ENCODE data around the gene AGBL3.

AGBL3 gene

DNA sequence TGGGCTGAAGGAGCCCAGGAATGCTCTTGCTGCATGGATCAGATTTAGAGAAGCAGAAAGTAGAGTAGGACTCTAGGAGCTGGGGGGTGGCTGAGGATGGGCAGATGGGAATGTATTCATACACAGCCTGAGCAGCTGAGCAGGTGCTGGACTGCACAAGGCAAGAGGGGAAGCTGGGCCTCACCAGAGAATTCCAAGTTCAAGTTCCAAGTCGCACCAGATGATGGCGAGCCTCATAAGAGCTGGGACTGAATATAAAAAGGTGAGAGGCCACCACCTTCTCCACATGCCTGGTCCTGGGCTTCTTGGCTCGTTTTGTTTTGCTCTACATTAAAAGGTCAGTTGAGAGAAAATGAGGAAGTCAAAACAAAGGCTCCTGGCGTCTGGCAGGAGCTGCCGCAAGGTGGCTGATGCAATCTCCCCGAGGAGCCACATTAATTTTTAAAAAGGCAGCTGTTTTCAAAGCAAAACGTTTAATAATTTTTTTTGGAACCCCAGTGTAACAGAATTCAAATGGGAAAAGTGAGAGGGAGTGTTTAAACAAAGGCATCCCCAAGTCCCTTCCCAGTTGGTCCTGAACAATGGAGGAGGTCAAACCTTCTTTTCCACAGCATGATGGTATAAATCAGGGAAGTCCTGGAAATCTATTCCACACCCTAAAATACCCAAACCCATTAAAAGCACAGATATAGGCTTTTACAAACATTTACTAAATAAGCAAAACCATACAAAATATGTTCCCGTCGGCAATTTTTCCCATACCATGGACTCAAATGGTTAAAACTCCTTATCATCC is 174.7 kb downstream of the AGBL3 start:
- ATAC-seq (ENCODE audit: insufficient read depth, low read depth) (no peak), DNase-seq (no peak)
- no peaks in the 10 kb centered on the region for H3K27me3 ChIP-seq (ENCODE audit: insufficient read depth, low read length, poor library complexity)
- no peak overlapping the region for H2AFZ ChIP-seq (ENCODE audit: low read depth, low read length)
- H3K36me3 ChIP-seq (ENCODE audit: insufficient read depth, low read length) = peaks cover 33% of the 10 kb centered on the region
- H3K4me1 ChIP-seq (ENCODE audit: insufficient read depth, low read length) = peaks cover 17% of the 10 kb centered on the region
- H3K9ac ChIP-seq (ENCODE audit: low read depth, low read length) = no peak overlapping the region
- H3K4me2 ChIP-seq (ENCODE audit: insufficient read depth, low read length) = no peak overlapping the region
- H3K4me3 ChIP-seq (ENCODE audit: low read depth in 1 of 2, low read length in 2 of 2) = no peak overlapping the region
- H4K20me1 ChIP-seq (ENCODE audit: insufficient read depth, low read length) = no peaks in the 10 kb centered on the region; the same call in 1 of the 2 replicates
- H3K9me3 ChIP-seq (ENCODE audit: insufficient read depth, low read length, severe bottlenecking) = peaks cover 16% of the 10 kb centered on the region
- no peaks in the 10 kb centered on the region for H3K79me2 ChIP-seq (ENCODE audit: insufficient read depth, low read length)
- no peak for TF ChIP-seq EZH2 (IDR thresholded peaks at IDR 0.05; ENCODE audit: borderline replicate concordance, low read depth, low read length, severe bottlenecking)
- TF ChIP-seq, protein P1, sequence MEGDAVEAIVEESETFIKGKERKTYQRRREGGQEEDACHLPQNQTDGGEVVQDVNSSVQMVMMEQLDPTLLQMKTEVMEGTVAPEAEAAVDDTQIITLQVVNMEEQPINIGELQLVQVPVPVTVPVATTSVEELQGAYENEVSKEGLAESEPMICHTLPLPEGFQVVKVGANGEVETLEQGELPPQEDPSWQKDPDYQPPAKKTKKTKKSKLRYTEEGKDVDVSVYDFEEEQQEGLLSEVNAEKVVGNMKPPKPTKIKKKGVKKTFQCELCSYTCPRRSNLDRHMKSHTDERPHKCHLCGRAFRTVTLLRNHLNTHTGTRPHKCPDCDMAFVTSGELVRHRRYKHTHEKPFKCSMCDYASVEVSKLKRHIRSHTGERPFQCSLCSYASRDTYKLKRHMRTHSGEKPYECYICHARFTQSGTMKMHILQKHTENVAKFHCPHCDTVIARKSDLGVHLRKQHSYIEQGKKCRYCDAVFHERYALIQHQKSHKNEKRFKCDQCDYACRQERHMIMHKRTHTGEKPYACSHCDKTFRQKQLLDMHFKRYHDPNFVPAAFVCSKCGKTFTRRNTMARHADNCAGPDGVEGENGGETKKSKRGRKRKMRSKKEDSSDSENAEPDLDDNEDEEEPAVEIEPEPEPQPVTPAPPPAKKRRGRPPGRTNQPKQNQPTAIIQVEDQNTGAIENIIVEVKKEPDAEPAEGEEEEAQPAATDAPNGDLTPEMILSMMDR (IDR thresholded peaks at IDR 0.05; ENCODE audit: borderline replicate concordance, extremely low read depth, low read length, poor library complexity, severe bottlenecking) = no peak
- H3K27ac ChIP-seq (ENCODE audit: low read length) = no peak overlapping the region

DNA sequence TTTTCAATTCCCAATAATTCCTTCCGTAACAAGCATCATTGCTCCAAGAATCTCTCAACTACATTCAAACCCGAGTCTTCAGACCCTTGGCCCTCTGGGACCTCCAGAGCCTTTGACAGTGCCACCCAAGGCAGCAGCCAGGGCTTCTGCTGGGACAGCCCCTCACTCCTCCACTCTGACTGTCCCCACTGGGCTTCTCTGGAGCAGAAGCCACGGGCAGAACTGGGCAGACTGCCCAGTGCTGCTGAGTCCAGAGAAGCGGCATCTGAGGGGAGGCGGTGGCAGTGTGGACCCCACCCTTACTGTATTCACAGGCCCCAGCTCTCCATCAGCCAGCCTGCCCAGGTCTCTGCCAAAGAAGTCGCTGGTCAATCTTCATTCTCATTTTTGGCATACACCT is 175.4 kb downstream of the AGBL3 start:
- ATAC-seq (ENCODE audit: insufficient read depth, low read depth) (no peak; the same call in 2 of the 3 replicates), DNase-seq (no peak)
- H3K4me2 ChIP-seq (ENCODE audit: insufficient read depth, low read length) = no peak overlapping the region
- H3K4me3 ChIP-seq (ENCODE audit: low read depth in 1 of 2, low read length in 2 of 2) = no peak overlapping the region
- no peak overlapping the region for H3K27ac ChIP-seq (ENCODE audit: low read length)
- H3K4me1 ChIP-seq (ENCODE audit: insufficient read depth, low read length) = peaks cover 17% of the 10 kb centered on the region
- no peak for TF ChIP-seq EZH2 (IDR thresholded peaks at IDR 0.05; ENCODE audit: borderline replicate concordance, low read depth, low read length, severe bottlenecking)
- TF ChIP-seq, protein P1 (IDR thresholded peaks at IDR 0.05; ENCODE audit: borderline replicate concordance, extremely low read depth, low read length, poor library complexity, severe bottlenecking) = no peak
- peaks cover 39% of the 10 kb centered on the region for H3K36me3 ChIP-seq (ENCODE audit: insufficient read depth, low read length)
- no peak overlapping the region for H2AFZ ChIP-seq (ENCODE audit: low read depth, low read length)
- H3K9me3 ChIP-seq (ENCODE audit: insufficient read depth, low read length, severe bottlenecking) = peaks cover 11% of the 10 kb centered on the region
- no peaks in the 10 kb centered on the region; the same call in 1 of the 2 replicates for H4K20me1 ChIP-seq (ENCODE audit: insufficient read depth, low read length)
- H3K79me2 ChIP-seq (ENCODE audit: insufficient read depth, low read length) = no peaks in the 10 kb centered on the region
- no peaks in the 10 kb centered on the region for H3K27me3 ChIP-seq (ENCODE audit: insufficient read depth, low read length, poor library complexity)
- no peak overlapping the region for H3K9ac ChIP-seq (ENCODE audit: low read depth, low read length)

DNA sequence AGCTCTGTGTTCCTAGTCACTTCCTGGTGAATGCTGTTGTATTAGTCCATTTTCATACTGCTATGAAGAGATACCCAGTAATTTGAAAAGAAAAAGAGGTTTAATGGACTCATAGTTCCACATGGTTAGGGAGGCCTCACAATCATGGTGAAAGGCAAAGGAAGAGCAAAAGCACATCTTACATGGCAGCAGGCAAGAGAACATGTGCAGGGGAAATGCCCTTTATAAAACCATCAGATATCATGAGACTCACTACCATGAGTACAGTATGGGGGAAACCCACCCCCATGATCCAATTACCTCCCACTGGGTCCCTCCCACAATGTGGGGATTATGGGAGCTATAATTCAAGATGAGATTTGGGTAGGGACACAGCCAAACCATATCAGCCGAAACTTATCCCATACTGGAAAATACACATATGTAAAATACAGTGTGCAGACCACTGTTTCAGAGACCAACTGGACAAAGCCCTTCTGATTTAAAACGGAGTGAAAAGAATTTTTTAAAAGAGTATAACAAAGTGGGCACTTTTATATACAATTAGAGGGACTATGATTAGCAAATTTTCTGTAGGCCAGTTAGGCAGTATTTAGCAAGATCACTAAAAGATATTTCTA is 176.2 kb downstream of the AGBL3 start:
- Histone ChIP-seq H3K4me2 (ENCODE audit: insufficient read depth, low read length) (no peak overlapping the region), H2AFZ (ENCODE audit: low read depth, low read length) (no peak overlapping the region), H3K27me3 (ENCODE audit: insufficient read depth, low read length, poor library complexity) (no peaks in the 10 kb centered on the region), H3K36me3 (ENCODE audit: insufficient read depth, low read length) (peaks cover 47% of the 10 kb centered on the region), H3K79me2 (ENCODE audit: insufficient read depth, low read length) (peaks cover 5% of the 10 kb centered on the region; the same call in 1 of the 2 replicates), H3K9me3 (ENCODE audit: insufficient read depth, low read length, severe bottlenecking) (peaks cover 3% of the 10 kb centered on the region), H3K27ac (ENCODE audit: low read length) (no peak overlapping the region), H3K9ac (ENCODE audit: low read depth, low read length) (no peak overlapping the region), H3K4me1 (ENCODE audit: insufficient read depth, low read length) (peaks cover 17% of the 10 kb centered on the region), H4K20me1 (ENCODE audit: insufficient read depth, low read length) (peaks cover 4% of the 10 kb centered on the region; the same call in 1 of the 2 replicates), H3K4me3 (ENCODE audit: low read depth in 1 of 2, low read length in 2 of 2) (no peak overlapping the region)
- DNase-seq (no peak), ATAC-seq (ENCODE audit: insufficient read depth, low read depth) (no peak)
- TF ChIP-seq, protein P1 (IDR thresholded peaks at IDR 0.05; ENCODE audit: borderline replicate concordance, extremely low read depth, low read length, poor library complexity, severe bottlenecking) = no peak
- no peak for TF ChIP-seq EZH2 (IDR thresholded peaks at IDR 0.05; ENCODE audit: borderline replicate concordance, low read depth, low read length, severe bottlenecking)

Data from DND-41 (cell line).